Coronary artery (tissue), 2 donors: ENCODE measurements around the gene CA6.

Experiments used
- DNase-seq: peaks from one replicate; pipeline ENCODE4 v3.0.0-alpha.2; 2017; ENCODE audit warnings: low spot score
- H3K27ac ChIP-seq, 2 donors: fragments of 200-600 bp; sonication (generic); one replicate each; pipeline ENCODE4 v1.5.1; 2016 to 2019
- H3K4me3 ChIP-seq: fragments of 200-600 bp; sonication (generic); 2 replicates; pipeline ENCODE4 v1.5.1; 2016; ENCODE audit warnings: mild to moderate bottlenecking, moderate library complexity
- TF ChIP-seq, protein P1 (sequence below): fragments of 200-600 bp; sonication (generic); IDR thresholded peaks from one replicate; pipeline ENCODE4 v1.5.1; 2019; ENCODE audit warnings: antibody characterized with exemption

CA6 gene

DNA sequence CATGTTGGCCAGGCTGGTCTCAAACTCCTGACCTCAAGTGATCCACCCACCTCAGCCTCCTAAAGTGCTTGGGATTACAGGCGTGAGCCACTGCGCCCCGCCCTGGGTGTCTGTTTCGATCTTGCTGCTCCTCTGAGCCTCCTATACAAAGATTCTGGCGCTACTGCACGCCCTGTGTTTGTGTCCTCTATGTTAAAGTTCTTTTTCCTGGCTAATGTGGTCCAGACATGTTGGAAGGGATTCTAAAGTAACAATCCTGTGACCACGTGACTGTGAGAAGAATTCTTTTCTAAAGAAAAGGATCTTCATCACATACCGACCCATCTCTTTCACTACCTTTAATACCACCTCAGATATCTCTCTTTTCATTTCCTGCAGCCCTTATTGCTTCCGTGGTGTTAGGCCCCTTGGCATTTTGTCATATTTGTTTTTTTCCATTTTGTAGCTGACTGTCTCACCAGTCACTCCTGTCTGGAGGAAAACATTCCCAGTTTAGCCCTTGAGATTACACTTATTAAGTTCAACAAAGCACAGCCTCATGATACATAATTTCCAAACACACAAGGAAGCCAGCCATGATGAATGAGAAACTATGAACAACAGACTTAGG, 40.0 kb upstream of the CA6 start:
- no peak for DNase-seq
- TF ChIP-seq, protein P1, sequence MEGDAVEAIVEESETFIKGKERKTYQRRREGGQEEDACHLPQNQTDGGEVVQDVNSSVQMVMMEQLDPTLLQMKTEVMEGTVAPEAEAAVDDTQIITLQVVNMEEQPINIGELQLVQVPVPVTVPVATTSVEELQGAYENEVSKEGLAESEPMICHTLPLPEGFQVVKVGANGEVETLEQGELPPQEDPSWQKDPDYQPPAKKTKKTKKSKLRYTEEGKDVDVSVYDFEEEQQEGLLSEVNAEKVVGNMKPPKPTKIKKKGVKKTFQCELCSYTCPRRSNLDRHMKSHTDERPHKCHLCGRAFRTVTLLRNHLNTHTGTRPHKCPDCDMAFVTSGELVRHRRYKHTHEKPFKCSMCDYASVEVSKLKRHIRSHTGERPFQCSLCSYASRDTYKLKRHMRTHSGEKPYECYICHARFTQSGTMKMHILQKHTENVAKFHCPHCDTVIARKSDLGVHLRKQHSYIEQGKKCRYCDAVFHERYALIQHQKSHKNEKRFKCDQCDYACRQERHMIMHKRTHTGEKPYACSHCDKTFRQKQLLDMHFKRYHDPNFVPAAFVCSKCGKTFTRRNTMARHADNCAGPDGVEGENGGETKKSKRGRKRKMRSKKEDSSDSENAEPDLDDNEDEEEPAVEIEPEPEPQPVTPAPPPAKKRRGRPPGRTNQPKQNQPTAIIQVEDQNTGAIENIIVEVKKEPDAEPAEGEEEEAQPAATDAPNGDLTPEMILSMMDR: no peak
- peak overlapping the region; percentile 58 to 95 for H3K27ac ChIP-seq
- H3K4me3 ChIP-seq: no peak overlapping the region

DNA sequence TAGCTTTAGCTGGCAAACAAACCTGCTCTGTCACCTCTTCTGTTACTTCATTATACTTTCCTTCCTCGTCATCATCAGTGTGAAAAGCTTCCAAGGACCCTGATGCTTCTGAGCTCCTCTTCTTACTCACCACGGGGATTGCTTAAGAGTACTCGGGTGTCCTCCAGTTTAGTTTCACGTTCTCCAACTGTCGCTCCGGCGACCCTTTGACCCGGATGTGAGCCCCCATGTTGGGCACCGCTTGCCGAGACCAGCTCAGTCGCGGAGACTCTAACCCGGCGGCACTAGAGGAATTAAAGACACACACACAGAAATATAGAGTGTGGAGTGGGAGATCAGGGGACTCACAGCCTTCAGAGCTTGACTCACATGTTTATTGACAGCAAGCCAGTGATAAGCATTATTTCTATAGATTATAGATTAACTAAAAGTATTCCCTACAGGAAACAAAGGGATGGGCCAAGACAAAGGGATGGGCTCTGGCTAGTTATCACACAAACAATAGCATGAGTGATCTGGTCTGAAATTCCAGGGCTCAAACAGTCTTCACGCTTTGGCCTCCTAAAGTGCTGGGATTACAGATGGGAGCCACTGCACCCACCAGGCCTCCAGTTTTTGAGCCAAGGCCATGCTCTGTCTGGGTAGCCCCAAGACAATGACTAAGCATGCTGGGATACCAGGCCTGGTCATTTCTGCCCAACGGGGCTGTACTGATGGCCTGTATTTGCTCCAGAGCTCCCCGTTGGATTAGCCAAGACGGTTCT, 37.1 kb upstream of the CA6 start:
- TF ChIP-seq, protein P1: no peak
- H3K27ac ChIP-seq: no peak overlapping the region
- H3K4me3 ChIP-seq: no peak overlapping the region
- DNase-seq: peak; percentile 50

DNA sequence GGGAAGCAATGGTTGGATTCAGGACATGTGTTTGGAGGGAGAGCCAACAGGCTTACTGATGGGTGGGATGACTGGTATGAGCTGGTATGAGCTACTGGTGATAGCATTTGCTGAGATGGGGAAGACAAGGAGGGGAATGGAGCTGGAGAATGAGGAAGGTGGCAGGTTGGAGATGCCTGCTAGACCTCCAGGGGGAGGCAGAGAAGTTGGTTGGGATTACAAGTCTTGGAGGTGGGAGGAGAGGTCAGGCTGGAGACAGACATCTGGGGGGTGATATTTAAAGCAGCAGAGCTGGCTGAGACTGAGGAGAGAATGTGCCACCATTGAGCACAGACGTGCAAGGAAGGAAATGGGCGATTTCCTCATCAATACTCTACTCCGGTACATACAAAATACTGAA, 35.3 kb upstream of the CA6 start:
- Histone ChIP-seq H3K27ac (no peak overlapping the region), H3K4me3 (no peak overlapping the region)
- TF ChIP-seq, protein P1: no peak
- DNase-seq: no peak

DNA sequence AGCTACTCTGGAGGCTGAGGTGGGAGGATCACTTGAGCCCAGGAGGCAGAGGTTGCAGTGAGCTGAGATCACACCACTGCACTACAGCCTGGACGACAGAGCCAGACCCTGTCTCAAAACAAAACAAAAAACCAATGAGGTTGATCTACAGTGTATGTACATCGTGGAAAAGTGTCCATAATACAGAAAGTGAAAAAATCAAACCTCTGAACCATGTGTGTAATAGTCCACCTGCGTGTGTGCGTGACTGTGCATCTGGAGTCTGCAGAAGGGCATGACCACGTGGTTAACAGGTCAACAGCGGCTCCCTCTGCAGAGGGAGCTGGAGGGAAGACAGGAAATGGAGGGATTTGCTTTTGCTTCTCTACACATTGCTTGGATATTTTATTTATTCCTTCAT, 34.8 kb upstream of the CA6 start:
- TF ChIP-seq, protein P1: no peak

DNA sequence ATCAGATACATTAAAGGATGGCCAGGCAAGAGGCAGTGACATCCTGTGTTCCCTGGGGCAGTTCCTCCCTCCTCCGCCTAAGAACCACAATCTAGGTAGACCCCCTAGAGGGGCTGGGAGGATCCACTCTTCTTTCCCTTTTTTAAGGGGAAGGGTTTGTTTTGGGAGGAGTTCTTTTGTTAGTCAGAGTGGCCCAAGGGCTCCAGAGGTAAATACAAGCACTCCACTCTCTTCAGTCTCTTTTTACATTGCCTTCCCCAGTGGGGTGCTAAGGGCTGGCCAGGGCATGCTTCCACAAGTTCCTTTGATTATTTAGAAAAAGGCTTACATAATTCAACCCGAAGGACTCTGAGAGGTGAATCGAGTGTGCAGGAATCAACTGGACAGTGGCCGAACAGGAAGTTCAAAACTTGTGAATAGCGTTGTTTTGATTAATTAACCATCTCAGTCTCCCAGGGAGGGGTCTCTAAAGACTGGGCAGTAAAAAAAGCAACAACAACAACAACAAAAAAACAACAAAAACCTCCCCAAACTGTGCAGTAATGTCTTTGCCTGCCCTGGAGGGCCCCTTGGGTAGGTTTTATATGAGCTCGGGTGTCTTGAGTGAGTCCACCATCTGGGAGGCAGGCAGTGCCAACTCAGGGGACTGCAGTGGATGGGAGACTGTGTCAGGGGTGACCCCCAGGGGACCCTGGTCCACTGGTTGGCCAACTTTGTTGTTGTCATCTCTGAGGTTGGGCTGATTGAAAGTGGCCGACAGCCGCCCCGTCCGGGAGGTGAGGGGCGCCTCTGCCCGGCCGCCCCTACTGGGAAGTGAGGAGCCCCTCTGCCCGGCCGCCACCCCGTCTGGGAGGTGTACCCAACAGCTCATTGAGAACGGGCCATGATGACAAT, 34.0 kb upstream of the CA6 start:
- no peak for DNase-seq
- no peak overlapping the region for H3K4me3 ChIP-seq
- no peak overlapping the region for H3K27ac ChIP-seq
- TF ChIP-seq, protein P1: no peak

More for the DNA sequence above, 34.8 kb upstream of the CA6 start:
- Histone ChIP-seq H3K4me3 (no peak overlapping the region), H3K27ac (no peak overlapping the region)
- no peak for DNase-seq

DNA sequence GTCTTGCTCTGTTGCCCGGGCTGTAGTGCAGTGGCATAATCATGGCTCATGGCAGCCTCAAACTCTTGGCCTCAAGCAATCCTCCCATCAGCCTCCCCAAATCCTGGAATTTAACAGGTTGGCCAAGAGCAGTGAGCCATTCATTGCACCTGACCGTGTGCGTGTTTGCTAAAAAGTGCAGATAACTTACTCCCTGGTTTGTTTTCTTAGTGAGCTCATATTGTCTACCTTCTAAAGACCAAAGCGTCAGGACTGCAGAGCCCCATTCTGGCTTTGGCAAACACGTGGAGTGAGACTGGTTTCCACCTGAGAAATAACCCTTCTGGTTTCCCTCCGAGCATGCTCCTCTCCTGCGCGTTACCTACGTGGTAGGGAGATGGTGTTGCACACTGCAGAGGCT, 32.2 kb upstream of the CA6 start:
- TF ChIP-seq, protein P1: no peak
- Histone ChIP-seq H3K27ac (no peak overlapping the region), H3K4me3 (no peak overlapping the region)
- DNase-seq: no peak
